ENCODE measurements around the gene POP7. TPM values are rescaled to one million over a fixed set of nuclear protein-coding genes. Genes with fewer than 3 reads are reported as not detected.

The POP7 gene
- total RNA-seq, 4 donors from 2014 or later = 10.7 to 58.7 (median 34.1) TPM

GRCh38 chr7:100728196-100728595 lies 22.3 kb downstream of the POP7 start:
- TF ChIP-seq EP300 (IDR thresholded peaks at IDR 0.05; ENCODE audit: low read depth) = no peak
- no peak for TF ChIP-seq POLR2A (IDR thresholded peaks at IDR 0.05)
- no peak for TF ChIP-seq POLR2AphosphoS5 (IDR thresholded peaks at IDR 0.05)
- no peak for TF ChIP-seq CTCF (IDR thresholded peaks at IDR 0.05)
- H3K4me1 ChIP-seq = peaks cover 0 to 15% (median 5%) of the 10 kb centered on the region in 4 donors
- H3K9me3 ChIP-seq = no peaks in the 10 kb centered on the region
- H3K27ac ChIP-seq = no peak overlapping the region
- WGBS, 2 donors (ENCODE audit: low coverage in 1 of 2) = 68 to 86% methylated on average over 2 to 8 of the region's 8 CpGs
- H3K4me3 ChIP-seq = no peak overlapping the region
- H3K36me3 ChIP-seq = no peaks in the 10 kb centered on the region
- intact Hi-C loops (cut with DNase I; ENCODE audit: low total_unique reads) (no loop called here), in situ Hi-C loops (cut with MboI; ENCODE audit: low pct_ligation_motif_present in 1 of 4, low pct_unique_long_range_greater_than_20kb in 1 of 4, low sequenced_read_pairs in 3 of 4) (no loop called here)
- DNase-seq = no peak
- peaks cover 18% of the 10 kb centered on the region for H3K27me3 ChIP-seq

- 26% methylated on average over 3 of the region's 3 CpGs; no CpG with 5 or more reads in 1 of the 2 donors for WGBS, 2 donors (ENCODE audit: low coverage in 1 of 2)
- TF ChIP-seq EP300 (IDR thresholded peaks at IDR 0.05; ENCODE audit: low read depth) (no peak), CTCF (IDR thresholded peaks at IDR 0.05) (no peak), POLR2A (IDR thresholded peaks at IDR 0.05) (no peak), POLR2AphosphoS5 (IDR thresholded peaks at IDR 0.05) (no peak)
- H3K9me3 ChIP-seq = no peaks in the 10 kb centered on the region
- no peaks in the 10 kb centered on the region for H3K36me3 ChIP-seq
- no peak for DNase-seq
- in situ Hi-C loops (cut with MboI; ENCODE audit: low pct_ligation_motif_present in 1 of 4, low pct_unique_long_range_greater_than_20kb in 1 of 4, low sequenced_read_pairs in 3 of 4) (no loop called here), intact Hi-C loops (cut with DNase I; ENCODE audit: low total_unique reads) (no loop called here)
- H3K27me3 ChIP-seq = no peaks in the 10 kb centered on the region
- H3K27ac ChIP-seq = no peak overlapping the region
- peaks cover 0 to 15% (median 4%) of the 10 kb centered on the region in 4 donors for H3K4me1 ChIP-seq
- H3K4me3 ChIP-seq = no peak overlapping the region
Observed at GRCh38 chr7:100730136-100730800, 24.3 kb downstream of the POP7 start.

GRCh38 chr7:100731937-100732636 lies 26.2 kb downstream of the POP7 start:
- no peak overlapping the region for H3K27ac ChIP-seq
- no peaks in the 10 kb centered on the region for H3K27me3 ChIP-seq
- H3K4me1 ChIP-seq = no peaks in the 10 kb centered on the region
- in situ Hi-C loops (cut with MboI; ENCODE audit: low pct_ligation_motif_present in 1 of 4, low pct_unique_long_range_greater_than_20kb in 1 of 4, low sequenced_read_pairs in 3 of 4) (no loop called here), intact Hi-C loops (cut with DNase I; ENCODE audit: low total_unique reads) (no loop called here)
- no peaks in the 10 kb centered on the region for H3K9me3 ChIP-seq
- no peak for DNase-seq
- H3K4me3 ChIP-seq = no peak overlapping the region
- no peaks in the 10 kb centered on the region for H3K36me3 ChIP-seq
- 73 to 87% methylated on average over 6 to 11 of the region's 11 CpGs for WGBS, 2 donors (ENCODE audit: low coverage in 1 of 2)
- no peak for TF ChIP-seq POLR2AphosphoS5 (IDR thresholded peaks at IDR 0.05)

GRCh38 chr7:100735730-100736129 lies 29.8 kb downstream of the POP7 start:
- no peaks in the 10 kb centered on the region for H3K9me3 ChIP-seq
- TF ChIP-seq POLR2A (IDR thresholded peaks at IDR 0.05) = no peak
- TF ChIP-seq CTCF (IDR thresholded peaks at IDR 0.05) = no peak
- no peak for TF ChIP-seq POLR2AphosphoS5 (IDR thresholded peaks at IDR 0.05)
- no peak for TF ChIP-seq EP300 (IDR thresholded peaks at IDR 0.05; ENCODE audit: low read depth)
- intact Hi-C loops (cut with DNase I; ENCODE audit: low total_unique reads) = no loop called here
- in situ Hi-C loops (cut with MboI; ENCODE audit: low pct_ligation_motif_present in 1 of 4, low pct_unique_long_range_greater_than_20kb in 1 of 4, low sequenced_read_pairs in 3 of 4) = no loop called here
- H3K4me3 ChIP-seq = no peak overlapping the region
- 74% methylated on average over 7 of the region's 7 CpGs; no CpG with 5 or more reads in 1 of the 2 donors for WGBS, 2 donors (ENCODE audit: low coverage in 1 of 2)
- no peak for DNase-seq
- H3K27ac ChIP-seq = no peak overlapping the region
- H3K4me1 ChIP-seq = peaks cover 0 to 6% (median 0%) of the 10 kb centered on the region in 4 donors
- no peaks in the 10 kb centered on the region for H3K36me3 ChIP-seq
- H3K27me3 ChIP-seq = no peaks in the 10 kb centered on the region
